ENCODE data around the gene C2CD2L. TPM values are rescaled to one million over a fixed set of nuclear protein-coding genes. Genes with fewer than 3 reads are reported as not detected.

The C2CD2L gene
- total and polyA plus RNA-seq, 2 of the 4 experiments (the other 2 are of a cell fraction) = 2.2 to 8.7 TPM

DNA sequence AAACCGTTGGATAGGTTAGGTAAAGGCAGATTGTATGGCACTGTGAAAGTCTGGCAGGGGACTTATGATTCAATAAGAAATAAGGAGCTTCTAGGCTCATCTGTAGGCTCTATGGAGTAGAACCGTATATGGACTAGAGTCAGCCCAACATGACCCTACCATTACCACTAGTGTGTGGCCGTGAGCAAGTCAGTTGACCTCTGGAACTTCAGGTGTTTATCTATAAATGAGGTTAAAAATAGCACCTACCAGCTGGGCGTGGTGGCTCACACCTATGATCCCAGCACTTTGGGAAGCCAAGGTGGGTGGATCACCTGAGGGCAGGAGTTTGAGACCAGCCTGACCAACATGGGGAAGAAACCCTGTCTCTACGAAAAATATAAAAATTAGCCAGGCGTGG, 18.7 kb downstream of the C2CD2L start:
- intact Hi-C loops (cut with micrococcal nuclease) = no loop called here
- Histone ChIP-seq H2AK5ac (ENCODE audit: low read depth, low read length) (no peak overlapping the region), H3K23ac (ENCODE audit: low read depth, low read length) (no peak overlapping the region), H3K36me3 (ENCODE audit: control insufficient read depth, insufficient read depth, low read length) (peaks cover 16% of the 10 kb centered on the region), H3K4me1 (ENCODE audit: control insufficient read depth, insufficient read depth, low read length) (peaks cover 3% of the 10 kb centered on the region), H2BK20ac (ENCODE audit: low read depth, low read length) (no peak overlapping the region), H2AK9ac (replicated peaks; ENCODE audit: low read depth, low read length, poor library complexity) (no peak overlapping the region), H3K4ac (ENCODE audit: low read depth, low read length) (no peak overlapping the region), H2BK15ac (ENCODE audit: low read depth, low read length) (no peak overlapping the region), H4K5ac (ENCODE audit: low read depth, low read length) (no peak overlapping the region), H3K9ac (ENCODE audit: low read depth, low read length) (no peak overlapping the region), H2AFZ (replicated peaks; ENCODE audit: low read length, poor library complexity) (no peak overlapping the region), H2BK5ac (ENCODE audit: low read depth, low read length, poor library complexity, severe bottlenecking) (no peak overlapping the region), H3K79me1 (ENCODE audit: low read depth in 1 of 2, low read length in 2 of 2) (peaks cover 15 to 49% of the 10 kb centered on the region in 2 experiments), H2BK120ac (ENCODE audit: low read depth, low read length) (no peak overlapping the region), H3K4me2 (ENCODE audit: low read depth, low read length) (no peak overlapping the region), H3K14ac (replicated peaks; ENCODE audit: low read depth, low read length) (no peak overlapping the region), H3K56ac (ENCODE audit: extremely low read depth, insufficient read depth, low read length) (no peak overlapping the region), H3K27ac (ENCODE audit: insufficient read depth, low read length) (no peak overlapping the region), H3K9me1 (ENCODE audit: insufficient read depth, low read length) (peaks cover 6% of the 10 kb centered on the region), H4K20me1 (ENCODE audit: insufficient read depth, low read length) (no peaks in the 10 kb centered on the region; the same call in 1 of the 2 replicates), H3K27me3 (ENCODE audit: control insufficient read depth, insufficient read depth, low read length) (no peaks in the 10 kb centered on the region), H3K9me3 (ENCODE audit: control insufficient read depth, insufficient read depth, low read length) (no peaks in the 10 kb centered on the region), H4K91ac (ENCODE audit: insufficient read depth, low read depth, low read length) (no peak overlapping the region), H3K18ac (ENCODE audit: low read depth, low read length) (no peak overlapping the region), H3K4me3 (ENCODE audit: insufficient read depth, low read depth, low read length) (no peak overlapping the region), H4K8ac (ENCODE audit: low read depth in 2 of 2, low read length in 2 of 2) (no peak overlapping the region)
- BruUV-seq (replicated peaks) = no TSS peak
- dilution Hi-C loops (cut with HindIII; ENCODE audit: low sequenced_read_pairs, unreplicated experiment) = no loop called here
- ATAC-seq (ENCODE audit: low read depth) = no peak
- no peak for DNase-seq
- POLR2A ChIA-PET (ENCODE audit: unreplicated experiment) = interaction anchor here (0.7 kb wide), 1 partner anchor 43 kb away, joined by 3 read pairs; no protein-coding TSS in a partner anchor
- WGBS, 2 experiments (ENCODE audit: extremely low coverage in 2 of 2, insufficient read length in 1 of 2) = no CpG with 5 or more reads among the region's 6 CpGs
- in situ Hi-C loops (cut with MboI; ENCODE audit: low sequenced_read_pairs) = no loop called here
- TF ChIP-seq RAD21 (IDR thresholded peaks at IDR 0.05; ENCODE audit: low read length) (no peak), MXI1 (IDR thresholded peaks at IDR 0.05; ENCODE audit: borderline replicate concordance, low read depth, low read length) (no peak), BHLHE40 (IDR thresholded peaks at IDR 0.05; ENCODE audit: low read depth, low read length) (no peak), RFX5 (IDR thresholded peaks at IDR 0.05; ENCODE audit: low read depth, low read length) (no peak)
- CTCF ChIA-PET = interaction anchor here (1.1 kb wide), 1 partner anchor 19 kb away, joined by 3 read pairs; no protein-coding TSS in a partner anchor
